Hepatocyte (in vitro differentiated cells): ENCODE measurements around the gene TEX51.

Experiments used
- CTCF ChIP-seq: fragments of 200-600 bp; sonication (generic); IDR thresholded peaks from 2 replicates; pipeline ENCODE4 v1.5.1; 2016; ENCODE audit warnings: antibody characterized with exemption, mild to moderate bottlenecking; ENCODE audit not compliant: poor library complexity
- EZH2 ChIP-seq: fragments of 200-600 bp; sonication (generic); IDR thresholded peaks from 2 replicates; pipeline ENCODE4 v1.6.1; 2016; ENCODE audit warnings: antibody characterized with exemption, mild to moderate bottlenecking, borderline replicate concordance

- TF ChIP-seq CTCF (no peak), EZH2 (no peak)
Measured at GRCh38 chr2:126946318-126947102, 47.8 kb downstream of the TEX51 start.
